Heart left ventricle (tissue), 16 donors: ENCODE data around the gene NPHS1. TPM values are rescaled to one million over a fixed set of nuclear protein-coding genes. Genes with fewer than 3 reads are reported as not detected.

Experiments used
- ATAC-seq, 4 donors: fragments of 200-7000 bp; cut with Tn5 transposase; one replicate each; pipeline ENCODE4 v1.9.1; 2020 to 2022; ENCODE audit warnings: moderate library complexity in 4 of 4, mild to moderate bottlenecking in 3 of 4, moderate number of reproducible peaks in 1 of 4
- DNase-seq, 5 donors: peaks; one replicate each; pipeline ENCODE4 v3.0.0-alpha.2; 2020
- H3K27ac ChIP-seq, 12 donors: fragments of 200-600 bp; sonication (generic) in 4 of 12; one replicate each; pipeline versions ENCODE4 v1.5.0 to v1.8.0; 2016 to 2022; ENCODE audit warnings: mild to moderate bottlenecking in 2 of 12
- H3K27me3 ChIP-seq, 9 donors: fragments of 200-600 bp; sonication (generic) in 2 of 9; one replicate each; pipeline versions ENCODE4 v1.5.1 to v1.8.0; 2016 to 2022; ENCODE audit warnings: mild to moderate bottlenecking in 3 of 9
- H3K36me3 ChIP-seq, 9 donors: fragments of 200-600 bp; sonication (generic) in 2 of 9; one replicate each; pipeline versions ENCODE4 v1.5.0 to v1.8.0; 2018 to 2022; ENCODE audit warnings: mild to moderate bottlenecking in 2 of 9
- H3K4me1 ChIP-seq, 12 donors: fragments of 200-600 bp; sonication (generic) in 4 of 12; one replicate each; pipeline versions ENCODE4 v1.5.0 to v1.8.0; 2016 to 2022; ENCODE audit warnings: mild to moderate bottlenecking in 3 of 12
- H3K4me3 ChIP-seq, 12 donors: fragments of 200-600 bp; sonication (generic) in 4 of 12; one replicate each; pipeline versions ENCODE4 v1.5.0 to v1.8.0; 2017 to 2022; ENCODE audit warnings: mild to moderate bottlenecking in 9 of 12, moderate library complexity in 4 of 12
- H3K9me3 ChIP-seq, 12 donors: fragments of 200-600 bp; sonication (generic) in 4 of 12; one replicate each; pipeline versions ENCODE4 v1.5.0 to v1.8.0; 2016 to 2022; ENCODE audit warnings: mild to moderate bottlenecking in 1 of 12
- CTCF ChIP-seq, 12 donors: fragments of 200-600 bp; sonication (generic) in 4 of 12; IDR thresholded peaks; one replicate each; pipeline versions ENCODE4 v1.5.0 to v1.8.0; 2018 to 2022; ENCODE audit warnings: antibody characterized with exemption in 12 of 12, mild to moderate bottlenecking in 5 of 12
- POLR2A ChIP-seq, 2 donors: fragments of 450-650 bp; IDR thresholded peaks; one replicate each; pipeline ENCODE4 v1.6.1; 2017; ENCODE audit warnings: antibody characterized with exemption in 2 of 2, mild to moderate bottlenecking in 2 of 2, moderate library complexity in 2 of 2
- WGBS, 4 donors: extraction: QIAGEN DNeasy Blood & Tissue Kit in 2 of 4; methylation state at CpG; one replicate each; pipeline versions ENCODE4 v1.1.5 to v1.1.7; 2013 to 2018; 5-methylcytosine and 5-hydroxymethylcytosine counted together
- intact Hi-C, 10 donors: fragments of 100-400 bp; cut with DNase I; formaldehyde crosslinking; loops; one replicate each; pipeline versions ENCODE4 v1.11.1 to v1.14.2; 2022
- polyA plus RNA-seq, 2 donors: library from polyadenylated mRNA; stranded (reverse); fragments of 200-250 nt; gene quantifications; one replicate each; pipeline ENCODE4 v1.2.3, GENCODE V29; 2013
- total RNA-seq, 9 donors: library from RNA; depleted of rRNA in 2 of 9; stranded (reverse); fragments of >200 nt in 2 of 9; fragmentation: NEBNext Ultra II Directional in 3 of 9; extraction: Animal tissue kit (Norgen Biotek cat#: 25700) in 3 of 9; gene quantifications; one replicate each; pipeline versions ENCODE4 v1.1.0 to v1.2.4, GENCODE V29; 2016 to 2023
- donor health status: ischemic (EF 13 %, LVEDD 7.1; RV severe dilation, severe dysfunction).
- donor health status: healthy with polysubstance abuse.
- donor health status: DM: no; HTN: yes; CAD: no.
- donor health status: DM: no; HTN: no; CAD: no.
- donor health status: ischemic (EF 25% LVEDD 6.9; RV normal size, moderate dysfunction).
- donor health status: ischemic (EF 25% LVEDD 5.7; RV mildly dilated, moderate dysfunction).
- donor health status: healthy.
- donor health status: DM: yes; HTN: yes; CAD: no.
- donor health status: ischemic (EF 35%, LVEDD 5.7; RV mildly dilated, moderate dysfunction).
- donor health status: nonischemic (EF 11% LVEDD 7.7; RV severe dilation, severe dysfunction).
- donor health status: DM: yes; HTN: yes; CAD: no.
- donor health status: PGD.
- donor health status: ischemic (EF 29% LVEDD 5.4; RV normal size, mild dysfunction).
- donor health status: nonischemic (EF 23%, LVEDD 6.1; RV moderate dilation, normal function).

The NPHS1 gene
- total and polyA plus RNA-seq, 11 donors = 1.0 TPM; not detected in 10

- DNase-seq (no peak), ATAC-seq (no peak)
- intact Hi-C loops = loop anchor here in 1 of 10 donors (10.0 kb wide), 1 partner anchor 91 kb away; no protein-coding TSS in a partner anchor
- H3K27ac ChIP-seq = no peak overlapping the region
- no peak for TF ChIP-seq POLR2A (IDR thresholded peaks at IDR 0.05)
- no peak for TF ChIP-seq CTCF (IDR thresholded peaks at IDR 0.05)
- no peaks in the 10 kb centered on the region for H3K9me3 ChIP-seq
- 83 to 93% (median 86%) methylated on average over 26 to 28 of the region's 28 CpGs for WGBS, 4 donors
- H3K4me1 ChIP-seq = no peaks in the 10 kb centered on the region
- peaks cover 0 to 40% (median 12%) of the 10 kb centered on the region in 9 donors for H3K36me3 ChIP-seq
- no peaks in the 10 kb centered on the region for H3K27me3 ChIP-seq
- H3K4me3 ChIP-seq = no peak overlapping the region
Observed at GRCh38 chr19:35783469-35784434, 68.6 kb downstream of the NPHS1 start.

GRCh38 chr19:35782589-35782988, 69.7 kb downstream of the NPHS1 start:
- DNase-seq (no peak), ATAC-seq (no peak)
- Histone ChIP-seq H3K9me3 (no peaks in the 10 kb centered on the region), H3K27ac (no peak overlapping the region), H3K27me3 (no peaks in the 10 kb centered on the region), H3K4me3 (no peak overlapping the region), H3K36me3 (peaks cover 0 to 46% (median 12%) of the 10 kb centered on the region in 9 donors), H3K4me1 (no peaks in the 10 kb centered on the region)
- WGBS, 4 donors = 91 to 98% (median 97%) methylated on average over 12 of the region's 12 CpGs
- no peak for TF ChIP-seq CTCF (IDR thresholded peaks at IDR 0.05)
- intact Hi-C loops = loop anchor here in 1 of 10 donors (10.0 kb wide), 1 partner anchor 92 kb away; no protein-coding TSS in a partner anchor

GRCh38 chr19:35781650-35782049, 70.7 kb downstream of the NPHS1 start:
- H3K4me3 ChIP-seq = no peak overlapping the region
- H3K36me3 ChIP-seq = peaks cover 0 to 46% (median 12%) of the 10 kb centered on the region in 9 donors
- H3K9me3 ChIP-seq = no peaks in the 10 kb centered on the region
- DNase-seq (no peak), ATAC-seq (no peak)
- no peaks in the 10 kb centered on the region for H3K4me1 ChIP-seq
- H3K27me3 ChIP-seq = no peaks in the 10 kb centered on the region
- intact Hi-C loops = loop anchor here in 1 of 10 donors (10.0 kb wide), 1 partner anchor 93 kb away; no protein-coding TSS in a partner anchor
- TF ChIP-seq CTCF (IDR thresholded peaks at IDR 0.05) = no peak
- TF ChIP-seq POLR2A (IDR thresholded peaks at IDR 0.05) = no peak
- 81 to 86% (median 83%) methylated on average over 9 of the region's 9 CpGs for WGBS, 4 donors
- no peak overlapping the region for H3K27ac ChIP-seq

- Histone ChIP-seq H3K9me3 (no peaks in the 10 kb centered on the region), H3K4me3 (no peak overlapping the region), H3K36me3 (peaks cover 0 to 46% (median 12%) of the 10 kb centered on the region in 9 donors), H3K27me3 (no peaks in the 10 kb centered on the region), H3K27ac (no peak overlapping the region), H3K4me1 (peaks cover 0 to 9% (median 0%) of the 10 kb centered on the region in 12 donors)
- ATAC-seq (no peak), DNase-seq (no peak)
- 93 to 98% (median 96%) methylated on average over 16 to 20 of the region's 20 CpGs for WGBS, 4 donors
- intact Hi-C loops = loop anchor here in 1 of 10 donors (10.0 kb wide), 1 partner anchor 94 kb away; no protein-coding TSS in a partner anchor
- no peak for TF ChIP-seq POLR2A (IDR thresholded peaks at IDR 0.05)
- TF ChIP-seq CTCF (IDR thresholded peaks at IDR 0.05) = no peak
Observed at GRCh38 chr19:35780717-35781116, 71.6 kb downstream of the NPHS1 start.
